Endothelial cell of umbilical vein (primary cell): ENCODE measurements around the gene CEP192.

Source experiments
- EZH2 ChIP-seq: IDR thresholded peaks from 2 replicates; pipeline ENCODE4 v1.6.1; 2012; ENCODE audit warnings: borderline replicate concordance, low read depth, mild to moderate bottlenecking, moderate library complexity, low read length, inconsistent platforms; ENCODE audit not compliant: severe bottlenecking
- GATA2 ChIP-seq: IDR thresholded peaks from 2 replicates; pipeline ENCODE4 v1.7.0; 2011; ENCODE audit warnings: low read depth, mild to moderate bottlenecking, moderate library complexity, mixed read lengths, low read length; ENCODE audit not compliant: insufficient read length, insufficient read depth
- POLR2A ChIP-seq: IDR thresholded peaks from 2 replicates; pipeline ENCODE4 v1.6.1; 2012; ENCODE audit warnings: low read depth, mild to moderate bottlenecking, control low read depth, low read length
- POLR2AphosphoS5 ChIP-seq: IDR thresholded peaks from 2 replicates; pipeline ENCODE4 v1.6.1; 2012; ENCODE audit warnings: low read depth, mild to moderate bottlenecking, control low read depth, low read length, moderate library complexity; ENCODE audit not compliant: insufficient read depth
- TF ChIP-seq, protein P1 (sequence below), 2 donors: IDR thresholded peaks; 1 replicate in 1 of 2; 2 replicates in 1 of 2; pipeline ENCODE4 v1.5.1; 2011; ENCODE audit warnings: low read length in 2 of 2, mild to moderate bottlenecking in 2 of 2, moderate library complexity in 2 of 2, control low read depth in 1 of 2, inconsistent platforms in 1 of 2, low read depth in 1 of 2; ENCODE audit not compliant: insufficient read depth in 1 of 2; ENCODE audit errors: extremely low read depth in 1 of 2

DNA sequence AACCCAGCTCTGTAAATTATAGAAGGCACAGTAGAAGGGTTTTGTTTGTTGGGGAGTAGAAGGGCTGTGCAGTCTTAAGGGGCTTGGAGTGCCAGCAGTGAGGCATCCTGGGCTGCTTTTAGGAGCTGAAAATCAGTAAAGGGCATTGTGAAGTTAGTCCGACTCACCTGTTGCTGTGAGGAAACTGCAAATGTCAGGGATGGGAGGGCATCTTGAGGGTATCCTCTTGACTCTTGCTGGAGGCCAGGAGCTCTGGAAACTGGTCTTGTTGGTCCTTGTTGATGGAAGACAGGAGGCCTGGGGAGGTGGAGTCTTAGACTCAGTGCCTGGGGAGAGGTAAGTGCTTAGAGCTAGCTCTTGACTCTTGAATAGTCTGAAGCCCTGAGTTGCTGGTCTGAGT, 14.1 kb downstream of the CEP192 start:
- TF ChIP-seq, protein P1, sequence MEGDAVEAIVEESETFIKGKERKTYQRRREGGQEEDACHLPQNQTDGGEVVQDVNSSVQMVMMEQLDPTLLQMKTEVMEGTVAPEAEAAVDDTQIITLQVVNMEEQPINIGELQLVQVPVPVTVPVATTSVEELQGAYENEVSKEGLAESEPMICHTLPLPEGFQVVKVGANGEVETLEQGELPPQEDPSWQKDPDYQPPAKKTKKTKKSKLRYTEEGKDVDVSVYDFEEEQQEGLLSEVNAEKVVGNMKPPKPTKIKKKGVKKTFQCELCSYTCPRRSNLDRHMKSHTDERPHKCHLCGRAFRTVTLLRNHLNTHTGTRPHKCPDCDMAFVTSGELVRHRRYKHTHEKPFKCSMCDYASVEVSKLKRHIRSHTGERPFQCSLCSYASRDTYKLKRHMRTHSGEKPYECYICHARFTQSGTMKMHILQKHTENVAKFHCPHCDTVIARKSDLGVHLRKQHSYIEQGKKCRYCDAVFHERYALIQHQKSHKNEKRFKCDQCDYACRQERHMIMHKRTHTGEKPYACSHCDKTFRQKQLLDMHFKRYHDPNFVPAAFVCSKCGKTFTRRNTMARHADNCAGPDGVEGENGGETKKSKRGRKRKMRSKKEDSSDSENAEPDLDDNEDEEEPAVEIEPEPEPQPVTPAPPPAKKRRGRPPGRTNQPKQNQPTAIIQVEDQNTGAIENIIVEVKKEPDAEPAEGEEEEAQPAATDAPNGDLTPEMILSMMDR (IDR thresholded peaks at IDR 0.05; ENCODE audit: extremely low read depth in 1 of 2, insufficient read depth in 1 of 2, low read depth in 1 of 2, low read length in 2 of 2): no peak
- no peak for TF ChIP-seq POLR2A
- no peak for TF ChIP-seq EZH2
- TF ChIP-seq GATA2: no peak
- TF ChIP-seq POLR2AphosphoS5: no peak
